Type B pancreatic cell (in vitro differentiated cells): ENCODE results near the gene NKD2. TPM values are rescaled to one million over a fixed set of nuclear protein-coding genes. Genes with fewer than 3 reads are reported as not detected.
"Not testable (repeated sequence)": the region's sequence is repeated elsewhere in the genome, so short reads cannot be mapped to it uniquely, and the experiment has no call there.

Experiments
- DNase-seq: peaks from one replicate; pipeline ENCODE4 v3.0.0; 2021; ENCODE audit warnings: mixed read lengths; ENCODE audit not compliant: unreplicated experiment; ENCODE audit errors: extremely low spot score
- H3K27ac Mint-ChIP-seq: 2 replicates; pipeline ENCODE4 v1.8.0; 2021; ENCODE audit warnings: mild to moderate bottlenecking, mixed read lengths
- H3K27me3 Mint-ChIP-seq: 2 replicates; pipeline ENCODE4 v1.8.0; 2021; ENCODE audit warnings: mixed read lengths
- H3K36me3 Mint-ChIP-seq: 2 replicates; pipeline ENCODE4 v1.8.0; 2021; ENCODE audit warnings: mixed read lengths
- H3K4me1 Mint-ChIP-seq: one replicate; pipeline ENCODE4 v1.8.0; 2021; ENCODE audit warnings: mixed read lengths; ENCODE audit not compliant: unreplicated experiment
- H3K4me3 Mint-ChIP-seq: 2 replicates; pipeline ENCODE4 v1.8.0; 2021; ENCODE audit warnings: mild to moderate bottlenecking, mixed read lengths
- H3K9me3 Mint-ChIP-seq: 2 replicates; pipeline ENCODE4 v1.8.0; 2021; ENCODE audit warnings: mixed read lengths
- total RNA-seq: library from RNA; stranded (reverse); gene quantifications from 2 replicates; pipeline ENCODE4 v1.2.1, GENCODE V29; 2021; ENCODE audit warnings: low replicate concordance
- TF ChIP-seq, protein P1 (sequence below): fragments of 200-600 bp; sonication (generic); conservative IDR thresholded peaks from 2 replicates; pipeline ENCODE4 v1.5.0; 2021; ENCODE audit warnings: antibody characterized with exemption, mild to moderate bottlenecking

The NKD2 gene
- total RNA-seq, 1 donor from 2014 or later: 24.3 TPM

GRCh38 chr5:1079961-1080360 is 71.4 kb downstream of the NKD2 start:
- TF ChIP-seq, protein P1, sequence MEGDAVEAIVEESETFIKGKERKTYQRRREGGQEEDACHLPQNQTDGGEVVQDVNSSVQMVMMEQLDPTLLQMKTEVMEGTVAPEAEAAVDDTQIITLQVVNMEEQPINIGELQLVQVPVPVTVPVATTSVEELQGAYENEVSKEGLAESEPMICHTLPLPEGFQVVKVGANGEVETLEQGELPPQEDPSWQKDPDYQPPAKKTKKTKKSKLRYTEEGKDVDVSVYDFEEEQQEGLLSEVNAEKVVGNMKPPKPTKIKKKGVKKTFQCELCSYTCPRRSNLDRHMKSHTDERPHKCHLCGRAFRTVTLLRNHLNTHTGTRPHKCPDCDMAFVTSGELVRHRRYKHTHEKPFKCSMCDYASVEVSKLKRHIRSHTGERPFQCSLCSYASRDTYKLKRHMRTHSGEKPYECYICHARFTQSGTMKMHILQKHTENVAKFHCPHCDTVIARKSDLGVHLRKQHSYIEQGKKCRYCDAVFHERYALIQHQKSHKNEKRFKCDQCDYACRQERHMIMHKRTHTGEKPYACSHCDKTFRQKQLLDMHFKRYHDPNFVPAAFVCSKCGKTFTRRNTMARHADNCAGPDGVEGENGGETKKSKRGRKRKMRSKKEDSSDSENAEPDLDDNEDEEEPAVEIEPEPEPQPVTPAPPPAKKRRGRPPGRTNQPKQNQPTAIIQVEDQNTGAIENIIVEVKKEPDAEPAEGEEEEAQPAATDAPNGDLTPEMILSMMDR: no peak
- Mint-ChIP-seq H3K4me3 (no peak overlapping the region), H3K9me3 (no peaks in the 10 kb centered on the region), H3K4me1 (no peaks in the 10 kb centered on the region), H3K27ac (no peak overlapping the region), H3K27me3 (no peaks in the 10 kb centered on the region), H3K36me3 (no peaks in the 10 kb centered on the region)
- DNase-seq: no peak

DNA sequence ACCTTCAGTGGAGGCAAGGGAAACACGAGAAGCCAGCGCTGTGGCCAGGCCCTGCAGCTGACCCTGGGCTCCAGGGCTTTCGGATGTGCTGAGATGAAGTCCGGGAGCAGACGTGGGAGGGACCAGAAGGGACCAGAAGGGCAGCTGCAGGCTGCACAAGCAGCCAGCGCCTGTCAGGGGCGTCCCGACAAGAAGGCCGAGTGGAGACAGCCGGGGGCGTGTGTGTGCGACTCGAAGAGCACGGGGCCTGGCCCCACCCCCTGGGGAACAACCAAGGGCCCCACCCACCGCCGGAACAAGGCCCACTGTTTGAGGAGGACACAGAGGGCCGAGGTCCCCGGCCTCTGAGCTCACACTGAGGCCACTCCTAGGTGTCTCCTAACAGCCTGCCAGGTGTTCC is 71.8 kb downstream of the NKD2 start:
- DNase-seq: no peak
- Mint-ChIP-seq H3K27ac (no peak overlapping the region), H3K4me3 (no peak overlapping the region), H3K27me3 (no peaks in the 10 kb centered on the region), H3K9me3 (no peaks in the 10 kb centered on the region), H3K4me1 (no peaks in the 10 kb centered on the region), H3K36me3 (no peaks in the 10 kb centered on the region)
- TF ChIP-seq, protein P1: no peak

DNA sequence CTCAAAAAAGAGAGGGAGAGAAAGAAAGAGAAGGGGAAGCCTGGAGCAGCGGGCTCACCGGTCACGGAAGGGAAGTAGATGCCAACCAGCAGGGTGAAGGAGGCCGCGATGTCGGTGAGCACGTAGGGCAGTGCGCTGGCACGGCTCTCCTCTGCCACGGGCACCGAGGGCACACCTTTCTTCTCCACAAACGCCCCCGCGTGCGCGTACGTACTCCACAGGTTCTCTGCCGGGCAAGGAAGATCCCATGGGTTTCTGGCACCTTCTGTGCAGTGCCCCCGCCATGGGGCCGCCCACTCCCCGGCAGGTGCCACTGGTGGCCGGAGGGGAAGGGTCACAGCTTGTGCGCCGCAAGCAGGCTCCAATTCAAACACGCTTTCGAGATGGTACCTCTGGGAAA is 72.9 kb downstream of the NKD2 start:
- Mint-ChIP-seq H3K36me3 (no peaks in the 10 kb centered on the region), H3K27me3 (no peaks in the 10 kb centered on the region), H3K9me3 (no peaks in the 10 kb centered on the region), H3K27ac (no peak overlapping the region), H3K4me1 (no peaks in the 10 kb centered on the region), H3K4me3 (no peak overlapping the region)
- DNase-seq: no peak
- TF ChIP-seq, protein P1: no peak

- not testable (repeated sequence) for H3K4me3 Mint-ChIP-seq, H3K27ac Mint-ChIP-seq, H3K36me3 Mint-ChIP-seq, H3K27me3 Mint-ChIP-seq, DNase-seq, H3K9me3 Mint-ChIP-seq, H3K4me1 Mint-ChIP-seq
These were observed 74.4 kb downstream of the NKD2 start for GRCh38 chr5:1083026-1083425.

- H3K27ac Mint-ChIP-seq: no peak overlapping the region
- H3K9me3 Mint-ChIP-seq: no peaks in the 10 kb centered on the region
- no peaks in the 10 kb centered on the region for H3K36me3 Mint-ChIP-seq
- H3K4me3 Mint-ChIP-seq: no peak overlapping the region
- no peaks in the 10 kb centered on the region for H3K4me1 Mint-ChIP-seq
- no peak for DNase-seq
- H3K27me3 Mint-ChIP-seq: no peaks in the 10 kb centered on the region
- TF ChIP-seq, protein P1: no peak
These were observed 75.4 kb downstream of the NKD2 start for GRCh38 chr5:1083823-1084605.

DNA sequence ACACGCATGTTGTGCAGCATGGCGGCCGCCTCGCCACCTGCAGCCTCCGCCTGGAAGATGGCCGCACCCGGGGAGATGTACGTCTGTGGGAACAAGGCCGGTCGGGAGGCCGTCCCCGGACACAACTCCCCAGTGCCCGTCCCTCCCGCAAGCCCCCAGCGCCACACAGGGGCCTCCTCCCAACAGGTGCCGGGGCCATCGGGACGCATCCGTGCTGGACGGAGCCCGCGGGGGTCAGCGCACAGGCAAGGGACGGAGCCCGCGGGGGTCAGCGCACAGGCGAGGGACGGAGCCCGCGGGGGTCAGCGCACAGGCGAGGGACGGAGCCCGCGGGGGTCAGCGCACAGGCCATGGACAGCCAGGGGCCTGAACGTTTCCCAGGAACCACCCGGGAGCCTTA is 76.8 kb downstream of the NKD2 start:
- Mint-ChIP-seq H3K27me3 (no peaks in the 10 kb centered on the region), H3K36me3 (no peaks in the 10 kb centered on the region), H3K27ac (no peak overlapping the region), H3K9me3 (no peaks in the 10 kb centered on the region), H3K4me1 (no peaks in the 10 kb centered on the region), H3K4me3 (no peak overlapping the region)
- TF ChIP-seq, protein P1: no peak
- no peak for DNase-seq
